ENCODE data around the gene MAP3K5. TPM values are rescaled to one million over a fixed set of nuclear protein-coding genes. Genes with fewer than 3 reads are reported as not detected.
"Not testable (repeated sequence)": the region's sequence is repeated elsewhere in the genome, so short reads cannot be mapped to it uniquely, and the experiment has no call there.

The MAP3K5 gene
- total RNA-seq, 2 donors from 2014 or later, result 13.8 to 20.1 TPM

GRCh38 chr6:136720045-136720770, 72.1 kb downstream of the MAP3K5 start:
- peaks cover 30% of the 10 kb centered on the region for H3K4me1 Mint-ChIP-seq
- peaks cover 7% of the 10 kb centered on the region for H3K36me3 Mint-ChIP-seq (ENCODE audit: low read depth)
- H3K9me3 Mint-ChIP-seq, result no peaks in the 10 kb centered on the region
- ATAC-seq (replicated peaks), result peak; percentile 81
- H3K27ac Mint-ChIP-seq, result peak overlapping the region; percentile 73
- peak overlapping the region; percentile 66 for H3K4me3 Mint-ChIP-seq
- no peaks in the 10 kb centered on the region for H3K27me3 Mint-ChIP-seq

GRCh38 chr6:136719280-136720044, 72.8 kb downstream of the MAP3K5 start:
- Mint-ChIP-seq H3K27me3 (no peaks in the 10 kb centered on the region), H3K9me3 (no peaks in the 10 kb centered on the region), H3K27ac (peak overlapping the region; percentile 73), H3K36me3 (ENCODE audit: low read depth) (peaks cover 7% of the 10 kb centered on the region), H3K4me3 (peak overlapping the region; percentile 66), H3K4me1 (peaks cover 30% of the 10 kb centered on the region)
- ATAC-seq (replicated peaks), result peak; percentile 67

GRCh38 chr6:136718476-136718875, 73.8 kb downstream of the MAP3K5 start:
- no peaks in the 10 kb centered on the region for H3K27me3 Mint-ChIP-seq
- H3K36me3 Mint-ChIP-seq (ENCODE audit: low read depth), result peaks cover 10% of the 10 kb centered on the region
- peaks cover 23% of the 10 kb centered on the region for H3K4me1 Mint-ChIP-seq
- H3K9me3 Mint-ChIP-seq, result no peaks in the 10 kb centered on the region
- no peak overlapping the region for H3K4me3 Mint-ChIP-seq
- no peak overlapping the region for H3K27ac Mint-ChIP-seq
- no peak for ATAC-seq (replicated peaks)

GRCh38 chr6:136717716-136717990, 74.6 kb downstream of the MAP3K5 start:
- H3K36me3 Mint-ChIP-seq (ENCODE audit: low read depth), result peaks cover 18% of the 10 kb centered on the region
- H3K9me3 Mint-ChIP-seq, result peaks cover 3% of the 10 kb centered on the region
- H3K27me3 Mint-ChIP-seq, result no peaks in the 10 kb centered on the region
- peaks cover 32% of the 10 kb centered on the region for H3K4me1 Mint-ChIP-seq
- H3K4me3 Mint-ChIP-seq, result no peak overlapping the region
- H3K27ac Mint-ChIP-seq, result no peak overlapping the region
- no peak for ATAC-seq (replicated peaks)

GRCh38 chr6:136716917-136717715, 75.2 kb downstream of the MAP3K5 start:
- H3K27ac Mint-ChIP-seq, result no peak overlapping the region
- peaks cover 33% of the 10 kb centered on the region for H3K4me1 Mint-ChIP-seq
- ATAC-seq (replicated peaks), result no peak
- no peak overlapping the region for H3K4me3 Mint-ChIP-seq
- no peaks in the 10 kb centered on the region for H3K27me3 Mint-ChIP-seq
- peaks cover 20% of the 10 kb centered on the region for H3K36me3 Mint-ChIP-seq (ENCODE audit: low read depth)
- peaks cover 3% of the 10 kb centered on the region for H3K9me3 Mint-ChIP-seq

- H3K9me3 Mint-ChIP-seq, H3K27me3 Mint-ChIP-seq: not testable (repeated sequence)
- ATAC-seq (replicated peaks), result peak; percentile 57
- Mint-ChIP-seq H3K36me3 (ENCODE audit: low read depth) (peaks cover 24% of the 10 kb centered on the region), H3K4me1 (peaks cover 17% of the 10 kb centered on the region), H3K4me3 (peak overlapping the region; percentile 28), H3K27ac (peak overlapping the region; percentile 71)
Measured at GRCh38 chr6:136712642-136713041, 79.6 kb downstream of the MAP3K5 start.

- H3K27me3 Mint-ChIP-seq, result no peaks in the 10 kb centered on the region
- no peak overlapping the region for H3K27ac Mint-ChIP-seq
- peaks cover 3% of the 10 kb centered on the region for H3K9me3 Mint-ChIP-seq
- peaks cover 15% of the 10 kb centered on the region for H3K4me1 Mint-ChIP-seq
- H3K36me3 Mint-ChIP-seq (ENCODE audit: low read depth), result peaks cover 24% of the 10 kb centered on the region
- no peak for ATAC-seq (replicated peaks)
- H3K4me3 Mint-ChIP-seq, result no peak overlapping the region
Measured at GRCh38 chr6:136711644-136712043, 80.6 kb downstream of the MAP3K5 start.

- no peak overlapping the region for H3K27ac Mint-ChIP-seq
- ATAC-seq (replicated peaks), result no peak
- no peak overlapping the region for H3K4me3 Mint-ChIP-seq
- H3K4me1 Mint-ChIP-seq, result peaks cover 15% of the 10 kb centered on the region
- no peaks in the 10 kb centered on the region for H3K27me3 Mint-ChIP-seq
- peaks cover 3% of the 10 kb centered on the region for H3K9me3 Mint-ChIP-seq
- peaks cover 24% of the 10 kb centered on the region for H3K36me3 Mint-ChIP-seq (ENCODE audit: low read depth)
Measured at GRCh38 chr6:136710877-136711552, 81.3 kb downstream of the MAP3K5 start.

- Mint-ChIP-seq H3K4me3 (no peak overlapping the region), H3K27ac (peak overlapping the region; percentile 41), H3K27me3 (no peaks in the 10 kb centered on the region), H3K4me1 (peaks cover 15% of the 10 kb centered on the region), H3K9me3 (peaks cover 3% of the 10 kb centered on the region), H3K36me3 (ENCODE audit: low read depth) (peaks cover 24% of the 10 kb centered on the region)
- no peak for ATAC-seq (replicated peaks)
Measured at GRCh38 chr6:136709429-136709828, 82.8 kb downstream of the MAP3K5 start.

GRCh38 chr6:136706430-136706829, 85.8 kb downstream of the MAP3K5 start:
- Mint-ChIP-seq H3K27me3 (no peaks in the 10 kb centered on the region), H3K4me1 (peaks cover 9% of the 10 kb centered on the region), H3K36me3 (ENCODE audit: low read depth) (peaks cover 16% of the 10 kb centered on the region), H3K27ac (peak overlapping the region; percentile 21), H3K4me3 (no peak overlapping the region), H3K9me3 (no peaks in the 10 kb centered on the region)
- ATAC-seq (replicated peaks), result no peak

GRCh38 chr6:136703331-136703865, 88.9 kb downstream of the MAP3K5 start:
- Mint-ChIP-seq H3K9me3 (no peaks in the 10 kb centered on the region), H3K36me3 (ENCODE audit: low read depth) (peaks cover 8% of the 10 kb centered on the region), H3K4me3 (no peak overlapping the region), H3K27ac (no peak overlapping the region), H3K4me1 (peaks cover 24% of the 10 kb centered on the region), H3K27me3 (no peaks in the 10 kb centered on the region)
- ATAC-seq (replicated peaks), result no peak

- H3K4me1 Mint-ChIP-seq, result peaks cover 22% of the 10 kb centered on the region
- peaks cover 32% of the 10 kb centered on the region for H3K36me3 Mint-ChIP-seq (ENCODE audit: low read depth)
- no peak overlapping the region for H3K4me3 Mint-ChIP-seq
- H3K27me3 Mint-ChIP-seq, result no peaks in the 10 kb centered on the region
- no peaks in the 10 kb centered on the region for H3K9me3 Mint-ChIP-seq
- peak; percentile 4 for ATAC-seq (replicated peaks)
- peak overlapping the region; percentile 76 for H3K27ac Mint-ChIP-seq
Measured at GRCh38 chr6:136701045-136701444, 91.2 kb downstream of the MAP3K5 start.

- Mint-ChIP-seq H3K27ac (no peak overlapping the region), H3K4me1 (peaks cover 22% of the 10 kb centered on the region), H3K4me3 (peak overlapping the region; percentile 54), H3K9me3 (no peaks in the 10 kb centered on the region), H3K27me3 (no peaks in the 10 kb centered on the region), H3K36me3 (ENCODE audit: low read depth) (peaks cover 48% of the 10 kb centered on the region)
- ATAC-seq (replicated peaks), result no peak
Measured at GRCh38 chr6:136699358-136699757, 92.9 kb downstream of the MAP3K5 start.

GRCh38 chr6:136696783-136697364, 95.4 kb downstream of the MAP3K5 start:
- Mint-ChIP-seq H3K27me3 (no peaks in the 10 kb centered on the region), H3K9me3 (no peaks in the 10 kb centered on the region), H3K4me1 (peaks cover 18% of the 10 kb centered on the region), H3K4me3 (no peak overlapping the region), H3K27ac (no peak overlapping the region), H3K36me3 (ENCODE audit: low read depth) (peaks cover 64% of the 10 kb centered on the region)
- ATAC-seq (replicated peaks), result no peak

Data from activated T-helper 17 cell treated with anti-CD3 and anti-CD28 coated beads, Interleukin-2, amount 50 U/mL, for 72 hours (primary cell).